H1 (cell line): ENCODE measurements around the gene TBX21. TPM values are rescaled to one million over a fixed set of nuclear protein-coding genes. Genes with fewer than 3 reads are reported as not detected.

ENCODE experiments used
- CHD1 ChIP-seq: IDR thresholded peaks from 2 replicates; pipeline ENCODE4 v1.6.1; 2012; ENCODE audit warnings: low read depth, low read length, improper control_type of control experiment
- CHD2 ChIP-seq: IDR thresholded peaks from 2 replicates; pipeline ENCODE4 v1.6.1; 2012; ENCODE audit warnings: low read length, improper control_type of control experiment
- CHD7 ChIP-seq: fragments of 300-600 bp; sonication (generic); IDR thresholded peaks from 2 replicates; pipeline ENCODE4 v1.7.1; 2012; ENCODE audit warnings: low read length, moderate library complexity, mild to moderate bottlenecking, inconsistent platforms; ENCODE audit not compliant: insufficient replicate concordance
- CTCF ChIP-seq, 3 experiments: IDR thresholded peaks; 1 replicate in 2 of 3; 2 replicates in 1 of 3; pipeline versions ENCODE4 v1.5.1 to v1.6.1; 2011; ENCODE audit warnings: low read length in 3 of 3, mild to moderate bottlenecking in 3 of 3, inconsistent platforms in 2 of 3, low read depth in 1 of 3, moderate library complexity in 1 of 3; ENCODE audit not compliant: insufficient read depth in 1 of 3; ENCODE audit errors: control extremely low read depth in 1 of 3
- EP300 ChIP-seq, 2 experiments: IDR thresholded peaks; 1 replicate in 1 of 2; 2 replicates in 1 of 2; pipeline ENCODE4 v1.6.1; 2011 to 2012; ENCODE audit warnings: low read depth in 2 of 2, low read length in 2 of 2, mild to moderate bottlenecking in 2 of 2, borderline replicate concordance in 1 of 2, inconsistent platforms in 1 of 2, moderate library complexity in 1 of 2
- YY1 ChIP-seq: IDR thresholded peaks from 2 replicates; pipeline ENCODE4 v1.6.1; 2011; ENCODE audit warnings: low read depth, mild to moderate bottlenecking, low read length
- polyA plus RNA-seq, 7 experiments: library from polyadenylated mRNA; depleted of rRNA in 3 of 7; stranded (reverse) in 5 of 7; unstranded in 2 of 7; fragments of >200 nt in 5 of 7; fragments of 200-250 nt in 2 of 7; gene quantifications; 1 replicate in 5 of 7; 2 replicates in 1 of 7; 4 replicates in 1 of 7; pipeline versions ENCODE4 v1.2.1 to v1.2.3, GENCODE V29; 2011 to 2013; ENCODE audit warnings: missing spikeins in 2 of 7, mixed read lengths in 2 of 7
- total RNA-seq: library from RNA; stranded (reverse); fragmentation: NEBNext Ultra II Directional; extraction: Animal tissue kit (Norgen Biotek cat#: 25700); gene quantifications from 2 replicates; pipeline ENCODE4 v1.2.1, GENCODE V29; 2021

Gene TBX21
- total and polyA plus RNA-seq, 2 of the 8 experiments (the other 6 are each of a cell fraction or from before 2014, with no cell fraction given): not detected

- TF ChIP-seq CHD7 (no peak), YY1 (no peak), CHD1 (no peak), CHD2 (no peak), CTCF (IDR thresholded peaks at IDR 0.05; ENCODE audit: control extremely low read depth in 1 of 3, insufficient read depth in 1 of 3, low read depth in 1 of 3, low read length in 3 of 3) (peak in 2 of 3 experiments; percentile 72 to 76; a peak in 3 of 4 replicates), EP300 (IDR thresholded peaks at IDR 0.05; ENCODE audit: borderline replicate concordance in 1 of 2, low read depth in 2 of 2, low read length in 2 of 2) (no peak)
Observed at GRCh38 chr17:47776330-47777197, 43.5 kb downstream of the TBX21 start (continued).
